ENCODE data around the gene KCNQ1. TPM values are rescaled to one million over a fixed set of nuclear protein-coding genes. Genes with fewer than 3 reads are reported as not detected.

Gene KCNQ1
- polyA plus RNA-seq, 1 of the 3 experiments (the other 2 are of a cell fraction): 0.05 TPM

- 83% methylated on average over 8 of the region's 15 CpGs for WGBS (ENCODE audit: low lambda C conversion rate)
- H3K9ac ChIP-seq: no peak overlapping the region
- TF ChIP-seq CHD2 (IDR thresholded peaks at IDR 0.05; ENCODE audit: low read length, partially characterized antibody) (no peak), POLR2AphosphoS5 (IDR thresholded peaks at IDR 0.05; ENCODE audit: low read depth, low read length) (no peak), TCF12 (IDR thresholded peaks at IDR 0.05) (no peak), USF2 (IDR thresholded peaks at IDR 0.05; ENCODE audit: borderline replicate concordance, low read depth, low read length) (no peak), JUND (IDR thresholded peaks at IDR 0.05) (no peak), RFX5 (IDR thresholded peaks at IDR 0.05; ENCODE audit: low read length) (no peak), MAX (IDR thresholded peaks at IDR 0.05; ENCODE audit: low read depth) (no peak), RXRA (IDR thresholded peaks at IDR 0.05; ENCODE audit: borderline replicate concordance, low read depth) (no peak), RCOR1 (IDR thresholded peaks at IDR 0.05; ENCODE audit: low read length) (no peak), FOXJ3 (CRISPR knock-in tag; IDR thresholded peaks at IDR 0.05) (no peak), NFIC (IDR thresholded peaks at IDR 0.05; ENCODE audit: borderline replicate concordance) (no peak), TAF1 (IDR thresholded peaks at IDR 0.05; ENCODE audit: borderline replicate concordance, low read depth, low read length) (no peak), TEAD4 (IDR thresholded peaks at IDR 0.05; ENCODE audit: borderline replicate concordance, insufficient read depth) (no peak), SIN3A (IDR thresholded peaks at IDR 0.05; ENCODE audit: borderline replicate concordance, low read depth, low read length) (no peak), NRF1 (IDR thresholded peaks at IDR 0.05; ENCODE audit: low read depth, low read length) (no peak), FOXM1 (IDR thresholded peaks at IDR 0.05; ENCODE audit: low read depth) (no peak)
- TF ChIP-seq, protein P1, sequence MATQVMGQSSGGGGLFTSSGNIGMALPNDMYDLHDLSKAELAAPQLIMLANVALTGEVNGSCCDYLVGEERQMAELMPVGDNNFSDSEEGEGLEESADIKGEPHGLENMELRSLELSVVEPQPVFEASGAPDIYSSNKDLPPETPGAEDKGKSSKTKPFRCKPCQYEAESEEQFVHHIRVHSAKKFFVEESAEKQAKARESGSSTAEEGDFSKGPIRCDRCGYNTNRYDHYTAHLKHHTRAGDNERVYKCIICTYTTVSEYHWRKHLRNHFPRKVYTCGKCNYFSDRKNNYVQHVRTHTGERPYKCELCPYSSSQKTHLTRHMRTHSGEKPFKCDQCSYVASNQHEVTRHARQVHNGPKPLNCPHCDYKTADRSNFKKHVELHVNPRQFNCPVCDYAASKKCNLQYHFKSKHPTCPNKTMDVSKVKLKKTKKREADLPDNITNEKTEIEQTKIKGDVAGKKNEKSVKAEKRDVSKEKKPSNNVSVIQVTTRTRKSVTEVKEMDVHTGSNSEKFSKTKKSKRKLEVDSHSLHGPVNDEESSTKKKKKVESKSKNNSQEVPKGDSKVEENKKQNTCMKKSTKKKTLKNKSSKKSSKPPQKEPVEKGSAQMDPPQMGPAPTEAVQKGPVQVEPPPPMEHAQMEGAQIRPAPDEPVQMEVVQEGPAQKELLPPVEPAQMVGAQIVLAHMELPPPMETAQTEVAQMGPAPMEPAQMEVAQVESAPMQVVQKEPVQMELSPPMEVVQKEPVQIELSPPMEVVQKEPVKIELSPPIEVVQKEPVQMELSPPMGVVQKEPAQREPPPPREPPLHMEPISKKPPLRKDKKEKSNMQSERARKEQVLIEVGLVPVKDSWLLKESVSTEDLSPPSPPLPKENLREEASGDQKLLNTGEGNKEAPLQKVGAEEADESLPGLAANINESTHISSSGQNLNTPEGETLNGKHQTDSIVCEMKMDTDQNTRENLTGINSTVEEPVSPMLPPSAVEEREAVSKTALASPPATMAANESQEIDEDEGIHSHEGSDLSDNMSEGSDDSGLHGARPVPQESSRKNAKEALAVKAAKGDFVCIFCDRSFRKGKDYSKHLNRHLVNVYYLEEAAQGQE (IDR thresholded peaks at IDR 0.05; ENCODE audit: low read depth, low read length): no peak
- TF ChIP-seq, protein P2, sequence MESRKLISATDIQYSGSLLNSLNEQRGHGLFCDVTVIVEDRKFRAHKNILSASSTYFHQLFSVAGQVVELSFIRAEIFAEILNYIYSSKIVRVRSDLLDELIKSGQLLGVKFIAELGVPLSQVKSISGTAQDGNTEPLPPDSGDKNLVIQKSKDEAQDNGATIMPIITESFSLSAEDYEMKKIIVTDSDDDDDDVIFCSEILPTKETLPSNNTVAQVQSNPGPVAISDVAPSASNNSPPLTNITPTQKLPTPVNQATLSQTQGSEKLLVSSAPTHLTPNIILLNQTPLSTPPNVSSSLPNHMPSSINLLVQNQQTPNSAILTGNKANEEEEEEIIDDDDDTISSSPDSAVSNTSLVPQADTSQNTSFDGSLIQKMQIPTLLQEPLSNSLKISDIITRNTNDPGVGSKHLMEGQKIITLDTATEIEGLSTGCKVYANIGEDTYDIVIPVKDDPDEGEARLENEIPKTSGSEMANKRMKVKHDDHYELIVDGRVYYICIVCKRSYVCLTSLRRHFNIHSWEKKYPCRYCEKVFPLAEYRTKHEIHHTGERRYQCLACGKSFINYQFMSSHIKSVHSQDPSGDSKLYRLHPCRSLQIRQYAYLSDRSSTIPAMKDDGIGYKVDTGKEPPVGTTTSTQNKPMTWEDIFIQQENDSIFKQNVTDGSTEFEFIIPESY (IDR thresholded peaks at IDR 0.05; ENCODE audit: borderline replicate concordance, low read depth): no peak
- TF ChIP-seq, protein P3, sequence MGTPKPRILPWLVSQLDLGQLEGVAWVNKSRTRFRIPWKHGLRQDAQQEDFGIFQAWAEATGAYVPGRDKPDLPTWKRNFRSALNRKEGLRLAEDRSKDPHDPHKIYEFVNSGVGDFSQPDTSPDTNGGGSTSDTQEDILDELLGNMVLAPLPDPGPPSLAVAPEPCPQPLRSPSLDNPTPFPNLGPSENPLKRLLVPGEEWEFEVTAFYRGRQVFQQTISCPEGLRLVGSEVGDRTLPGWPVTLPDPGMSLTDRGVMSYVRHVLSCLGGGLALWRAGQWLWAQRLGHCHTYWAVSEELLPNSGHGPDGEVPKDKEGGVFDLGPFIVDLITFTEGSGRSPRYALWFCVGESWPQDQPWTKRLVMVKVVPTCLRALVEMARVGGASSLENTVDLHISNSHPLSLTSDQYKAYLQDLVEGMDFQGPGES (IDR thresholded peaks at IDR 0.05; ENCODE audit: low read depth, low read length): no peak
Measured at GRCh38 chr11:2666828-2667570, 222.2 kb downstream of the KCNQ1 start.

More at GRCh38 chr11:2666828-2667570, 222.2 kb downstream of the KCNQ1 start:
- Histone ChIP-seq H3K9me3 (no peaks in the 10 kb centered on the region), H3K36me3 (replicated peaks in 1 of 2; ENCODE audit: control insufficient read depth in 1 of 2, insufficient read depth in 2 of 2, low read length in 1 of 2) (no peaks in the 10 kb centered on the region), H3K27ac (ENCODE audit: low read depth in 2 of 2, low read length in 1 of 2) (no peak overlapping the region), H3F3A (replicated peaks; ENCODE audit: insufficient read depth) (no peaks in the 10 kb centered on the region), H2AFZ (ENCODE audit: low read depth) (no peak overlapping the region), H3K79me2 (ENCODE audit: insufficient read depth) (no peaks in the 10 kb centered on the region), H3K4me3 (ENCODE audit: low read depth in 2 of 2, low read length in 1 of 2) (no peak overlapping the region), H4K20me1 (ENCODE audit: insufficient read depth) (no peaks in the 10 kb centered on the region), H3K4me1 (ENCODE audit: control insufficient read depth in 1 of 2, insufficient read depth in 2 of 2, low read depth in 1 of 2, low read length in 1 of 2) (peaks cover 0 to 30% of the 10 kb centered on the region in 2 experiments; a peak in 1 of 4 replicates), H3K27me3 (ENCODE audit: insufficient read depth) (no peaks in the 10 kb centered on the region), H3K9me2 (no peaks in the 10 kb centered on the region), H3K4me2 (no peak overlapping the region)
- DNase-seq: no peak
- POLR2A ChIA-PET: no interaction called here
- CTCF ChIA-PET: interaction anchor here (1.2 kb wide), 1 partner anchor 135 kb away, joined by 7 read pairs; no protein-coding TSS in a partner anchor

All from SK-N-SH (cell line).